Measurements from ENCODE around the gene ACTR8.

ACTR8 gene

GRCh38 chr3:53843195-53844177 lies 38.5 kb downstream of the ACTR8 start:
- Histone ChIP-seq H3K27me3 (ENCODE audit: control insufficient read depth, insufficient read depth, low read length) (peaks cover 15% of the 10 kb centered on the region), H3K4me1 (ENCODE audit: control insufficient read depth, insufficient read depth, low read length) (peaks cover 4% of the 10 kb centered on the region), H3K4me3 (ENCODE audit: low read depth, low read length) (peak overlapping the region; percentile 13), H3K9ac (ENCODE audit: low read depth, low read length) (no peak overlapping the region), H3K9me3 (ENCODE audit: control insufficient read depth, insufficient read depth, low read length) (no peaks in the 10 kb centered on the region), H3K36me3 (ENCODE audit: control insufficient read depth, insufficient read depth, low read length) (no peaks in the 10 kb centered on the region)

- no peak overlapping the region for H3K9ac ChIP-seq (ENCODE audit: low read depth, low read length)
- H3K4me1 ChIP-seq (ENCODE audit: control insufficient read depth, insufficient read depth, low read length): peaks cover 4% of the 10 kb centered on the region
- peaks cover 9% of the 10 kb centered on the region for H3K27me3 ChIP-seq (ENCODE audit: control insufficient read depth, insufficient read depth, low read length)
- H3K36me3 ChIP-seq (ENCODE audit: control insufficient read depth, insufficient read depth, low read length): no peaks in the 10 kb centered on the region
- no peak overlapping the region for H3K4me3 ChIP-seq (ENCODE audit: low read depth, low read length)
- no peaks in the 10 kb centered on the region for H3K9me3 ChIP-seq (ENCODE audit: control insufficient read depth, insufficient read depth, low read length)
Measured at GRCh38 chr3:53842436-53843194, 39.3 kb downstream of the ACTR8 start.

GRCh38 chr3:53841296-53841695 lies 40.7 kb downstream of the ACTR8 start:
- Histone ChIP-seq H3K9me3 (ENCODE audit: control insufficient read depth, insufficient read depth, low read length) (no peaks in the 10 kb centered on the region), H3K4me1 (ENCODE audit: control insufficient read depth, insufficient read depth, low read length) (peaks cover 4% of the 10 kb centered on the region), H3K9ac (ENCODE audit: low read depth, low read length) (no peak overlapping the region), H3K36me3 (ENCODE audit: control insufficient read depth, insufficient read depth, low read length) (no peaks in the 10 kb centered on the region), H3K4me3 (ENCODE audit: low read depth, low read length) (no peak overlapping the region), H3K27me3 (ENCODE audit: control insufficient read depth, insufficient read depth, low read length) (no peaks in the 10 kb centered on the region)

GRCh38 chr3:53837331-53837730 lies 44.6 kb downstream of the ACTR8 start:
- H3K36me3 ChIP-seq (ENCODE audit: control insufficient read depth, insufficient read depth, low read length): no peaks in the 10 kb centered on the region
- no peaks in the 10 kb centered on the region for H3K9me3 ChIP-seq (ENCODE audit: control insufficient read depth, insufficient read depth, low read length)
- H3K4me3 ChIP-seq (ENCODE audit: low read depth, low read length): no peak overlapping the region
- H3K27me3 ChIP-seq (ENCODE audit: control insufficient read depth, insufficient read depth, low read length): no peaks in the 10 kb centered on the region
- no peaks in the 10 kb centered on the region for H3K4me1 ChIP-seq (ENCODE audit: control insufficient read depth, insufficient read depth, low read length)
- H3K9ac ChIP-seq (ENCODE audit: low read depth, low read length): no peak overlapping the region

GRCh38 chr3:53836084-53836872 lies 45.7 kb downstream of the ACTR8 start:
- Histone ChIP-seq H3K9ac (ENCODE audit: low read depth, low read length) (no peak overlapping the region), H3K4me1 (ENCODE audit: control insufficient read depth, insufficient read depth, low read length) (no peaks in the 10 kb centered on the region), H3K9me3 (ENCODE audit: control insufficient read depth, insufficient read depth, low read length) (no peaks in the 10 kb centered on the region), H3K4me3 (ENCODE audit: low read depth, low read length) (no peak overlapping the region), H3K27me3 (ENCODE audit: control insufficient read depth, insufficient read depth, low read length) (no peaks in the 10 kb centered on the region), H3K36me3 (ENCODE audit: control insufficient read depth, insufficient read depth, low read length) (no peaks in the 10 kb centered on the region)

- Histone ChIP-seq H3K9ac (ENCODE audit: low read depth, low read length) (no peak overlapping the region), H3K9me3 (ENCODE audit: control insufficient read depth, insufficient read depth, low read length) (no peaks in the 10 kb centered on the region), H3K27me3 (ENCODE audit: control insufficient read depth, insufficient read depth, low read length) (no peaks in the 10 kb centered on the region), H3K4me1 (ENCODE audit: control insufficient read depth, insufficient read depth, low read length) (no peaks in the 10 kb centered on the region), H3K36me3 (ENCODE audit: control insufficient read depth, insufficient read depth, low read length) (peaks cover 3% of the 10 kb centered on the region), H3K4me3 (ENCODE audit: low read depth, low read length) (no peak overlapping the region)
Measured at GRCh38 chr3:53835257-53835656, 46.7 kb downstream of the ACTR8 start.

- Histone ChIP-seq H3K36me3 (ENCODE audit: control insufficient read depth, insufficient read depth, low read length) (peaks cover 3% of the 10 kb centered on the region), H3K9ac (ENCODE audit: low read depth, low read length) (no peak overlapping the region), H3K4me3 (ENCODE audit: low read depth, low read length) (no peak overlapping the region), H3K9me3 (ENCODE audit: control insufficient read depth, insufficient read depth, low read length) (no peaks in the 10 kb centered on the region), H3K27me3 (ENCODE audit: control insufficient read depth, insufficient read depth, low read length) (no peaks in the 10 kb centered on the region), H3K4me1 (ENCODE audit: control insufficient read depth, insufficient read depth, low read length) (no peaks in the 10 kb centered on the region)
Measured at GRCh38 chr3:53834429-53835095, 47.4 kb downstream of the ACTR8 start.

- Histone ChIP-seq H3K9ac (ENCODE audit: low read depth, low read length) (no peak overlapping the region), H3K4me3 (ENCODE audit: low read depth, low read length) (no peak overlapping the region), H3K9me3 (ENCODE audit: control insufficient read depth, insufficient read depth, low read length) (no peaks in the 10 kb centered on the region), H3K36me3 (ENCODE audit: control insufficient read depth, insufficient read depth, low read length) (peaks cover 3% of the 10 kb centered on the region), H3K27me3 (ENCODE audit: control insufficient read depth, insufficient read depth, low read length) (no peaks in the 10 kb centered on the region), H3K4me1 (ENCODE audit: control insufficient read depth, insufficient read depth, low read length) (no peaks in the 10 kb centered on the region)
Measured at GRCh38 chr3:53833700-53834099, 48.3 kb downstream of the ACTR8 start.

GRCh38 chr3:53833053-53833645 lies 48.8 kb downstream of the ACTR8 start:
- no peak overlapping the region for H3K4me3 ChIP-seq (ENCODE audit: low read depth, low read length)
- no peaks in the 10 kb centered on the region for H3K9me3 ChIP-seq (ENCODE audit: control insufficient read depth, insufficient read depth, low read length)
- no peaks in the 10 kb centered on the region for H3K4me1 ChIP-seq (ENCODE audit: control insufficient read depth, insufficient read depth, low read length)
- no peaks in the 10 kb centered on the region for H3K27me3 ChIP-seq (ENCODE audit: control insufficient read depth, insufficient read depth, low read length)
- H3K36me3 ChIP-seq (ENCODE audit: control insufficient read depth, insufficient read depth, low read length): peaks cover 3% of the 10 kb centered on the region
- H3K9ac ChIP-seq (ENCODE audit: low read depth, low read length): no peak overlapping the region

GRCh38 chr3:53830944-53831343 lies 51.0 kb downstream of the ACTR8 start:
- Histone ChIP-seq H3K4me1 (ENCODE audit: control insufficient read depth, insufficient read depth, low read length) (no peaks in the 10 kb centered on the region), H3K36me3 (ENCODE audit: control insufficient read depth, insufficient read depth, low read length) (peaks cover 3% of the 10 kb centered on the region), H3K27me3 (ENCODE audit: control insufficient read depth, insufficient read depth, low read length) (no peaks in the 10 kb centered on the region), H3K4me3 (ENCODE audit: low read depth, low read length) (no peak overlapping the region), H3K9me3 (ENCODE audit: control insufficient read depth, insufficient read depth, low read length) (no peaks in the 10 kb centered on the region), H3K9ac (ENCODE audit: low read depth, low read length) (no peak overlapping the region)

- H3K9me3 ChIP-seq (ENCODE audit: control insufficient read depth, insufficient read depth, low read length): no peaks in the 10 kb centered on the region
- no peak overlapping the region for H3K9ac ChIP-seq (ENCODE audit: low read depth, low read length)
- no peaks in the 10 kb centered on the region for H3K4me1 ChIP-seq (ENCODE audit: control insufficient read depth, insufficient read depth, low read length)
- H3K27me3 ChIP-seq (ENCODE audit: control insufficient read depth, insufficient read depth, low read length): no peaks in the 10 kb centered on the region
- no peak overlapping the region for H3K4me3 ChIP-seq (ENCODE audit: low read depth, low read length)
- H3K36me3 ChIP-seq (ENCODE audit: control insufficient read depth, insufficient read depth, low read length): peaks cover 3% of the 10 kb centered on the region
Measured at GRCh38 chr3:53829605-53830004, 52.3 kb downstream of the ACTR8 start.

All from iPS-15b (cell line).